GM21528 (cell line): ENCODE measurements around the gene SLC6A7.
A peak's percentile ranks its signal among the peaks of the same experiment; 100 is the strongest.

ENCODE experiments used
- ATAC-seq: cut with Tn5 transposase; IDR thresholded peaks from one replicate; pipeline ENCODE4 v1.9.1; 2021; ENCODE audit warnings: mild to moderate bottlenecking, moderate library complexity; ENCODE audit not compliant: unreplicated experiment, low FRiP score

SLC6A7 gene

DNA sequence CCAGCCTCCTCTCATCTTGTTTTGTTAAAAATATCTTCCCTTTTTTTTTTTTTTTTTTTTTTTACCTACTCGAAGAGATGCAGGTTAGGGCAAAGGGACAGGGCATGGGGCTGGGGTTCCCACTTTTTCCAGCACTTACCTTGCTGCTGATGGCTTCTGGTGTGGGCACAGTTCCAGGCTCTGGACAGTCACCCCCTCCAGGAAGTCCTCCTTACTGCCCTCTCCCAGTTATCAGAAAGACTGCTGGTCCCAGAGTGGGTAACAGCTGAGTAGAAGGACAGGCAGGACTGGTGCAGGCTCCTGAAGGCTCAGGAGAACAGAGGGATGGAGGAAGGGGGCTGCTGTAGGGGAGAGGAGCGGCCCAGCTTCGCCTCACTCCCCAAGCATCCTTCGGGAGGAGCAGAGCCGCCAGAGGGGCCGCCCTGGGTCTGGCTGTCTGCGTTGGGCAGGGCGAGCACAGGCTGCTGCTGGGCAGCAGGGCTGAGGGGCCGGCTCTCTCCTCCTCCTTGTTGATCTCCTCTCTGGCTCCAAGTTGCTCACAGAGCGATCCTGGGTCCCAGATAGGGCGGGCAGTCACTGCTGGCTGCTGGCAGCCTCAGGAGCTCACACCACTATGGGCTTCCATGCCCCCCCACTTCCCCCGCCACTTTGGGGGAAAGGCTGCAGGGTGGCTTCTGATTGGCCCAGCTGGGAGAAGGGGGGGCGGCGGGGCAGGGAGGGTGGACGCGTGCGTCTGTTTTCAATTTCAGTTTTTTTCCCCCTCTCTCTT lies 34.4 kb upstream of the SLC6A7 start, which contains the start of gene PDGFRB:
Gene PDGFRB (minus strand): TSS at position 588 of the 769 bp plus-strand sequence. CDS start 18,798 bp downstream, outside the sequence.
- no peak for ATAC-seq

DNA sequence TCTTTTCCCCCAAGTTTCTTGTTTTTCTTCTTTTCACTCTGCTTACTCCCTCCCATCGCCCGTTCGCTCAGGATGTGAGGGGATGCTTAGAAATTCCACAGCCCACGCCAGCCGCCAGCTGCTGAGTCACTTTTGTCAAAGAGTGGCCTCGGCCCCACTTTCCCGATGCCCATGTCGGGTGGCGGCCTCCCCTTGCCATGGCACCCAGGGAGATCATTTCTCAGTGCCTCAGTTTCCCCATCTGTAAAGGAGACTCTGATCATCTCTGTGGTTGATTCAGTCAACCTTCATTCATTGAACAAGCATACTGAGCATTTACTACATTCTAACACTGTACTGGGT lies 33.9 kb upstream of the SLC6A7 start:
- no peak for ATAC-seq

DNA sequence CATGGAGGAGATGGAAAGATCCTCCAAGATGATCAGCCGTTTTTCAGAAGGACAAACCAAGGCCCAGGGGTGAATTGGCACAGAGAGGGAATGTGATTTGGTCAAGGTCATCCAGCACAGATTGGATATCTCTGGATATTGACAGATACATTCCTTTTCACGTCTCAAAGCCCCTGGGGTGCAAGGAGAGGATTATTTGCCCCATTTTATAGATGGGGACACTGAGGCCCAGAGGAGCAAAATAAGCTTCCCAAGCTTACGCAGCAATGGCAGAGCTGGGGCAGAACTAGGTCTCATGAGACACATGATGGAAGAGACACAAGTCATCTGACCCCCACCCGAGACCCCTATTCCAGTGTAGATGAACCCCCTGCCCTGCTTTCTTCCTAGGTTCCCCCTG lies 33.3 kb upstream of the SLC6A7 start:
- no peak for ATAC-seq

DNA sequence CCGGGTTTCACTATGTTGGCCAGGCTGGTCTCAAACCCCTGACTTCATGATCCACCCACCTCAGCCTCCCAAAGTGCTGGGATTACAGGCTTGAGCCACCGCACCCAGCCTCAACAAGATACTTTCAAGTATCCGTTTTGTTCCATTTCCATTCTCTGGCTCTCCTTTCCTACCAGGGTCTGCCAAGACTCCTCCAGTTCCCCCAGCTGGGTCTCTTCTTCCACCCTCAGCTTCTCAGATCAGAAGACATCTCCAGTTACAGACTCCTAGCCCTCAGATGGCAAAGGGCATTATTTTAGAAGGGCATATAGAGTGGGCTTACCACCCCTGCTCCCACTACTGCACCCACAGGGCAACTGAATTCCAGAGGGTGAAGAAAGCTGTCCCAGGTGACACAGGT lies 32.7 kb upstream of the SLC6A7 start:
- ATAC-seq = no peak

DNA sequence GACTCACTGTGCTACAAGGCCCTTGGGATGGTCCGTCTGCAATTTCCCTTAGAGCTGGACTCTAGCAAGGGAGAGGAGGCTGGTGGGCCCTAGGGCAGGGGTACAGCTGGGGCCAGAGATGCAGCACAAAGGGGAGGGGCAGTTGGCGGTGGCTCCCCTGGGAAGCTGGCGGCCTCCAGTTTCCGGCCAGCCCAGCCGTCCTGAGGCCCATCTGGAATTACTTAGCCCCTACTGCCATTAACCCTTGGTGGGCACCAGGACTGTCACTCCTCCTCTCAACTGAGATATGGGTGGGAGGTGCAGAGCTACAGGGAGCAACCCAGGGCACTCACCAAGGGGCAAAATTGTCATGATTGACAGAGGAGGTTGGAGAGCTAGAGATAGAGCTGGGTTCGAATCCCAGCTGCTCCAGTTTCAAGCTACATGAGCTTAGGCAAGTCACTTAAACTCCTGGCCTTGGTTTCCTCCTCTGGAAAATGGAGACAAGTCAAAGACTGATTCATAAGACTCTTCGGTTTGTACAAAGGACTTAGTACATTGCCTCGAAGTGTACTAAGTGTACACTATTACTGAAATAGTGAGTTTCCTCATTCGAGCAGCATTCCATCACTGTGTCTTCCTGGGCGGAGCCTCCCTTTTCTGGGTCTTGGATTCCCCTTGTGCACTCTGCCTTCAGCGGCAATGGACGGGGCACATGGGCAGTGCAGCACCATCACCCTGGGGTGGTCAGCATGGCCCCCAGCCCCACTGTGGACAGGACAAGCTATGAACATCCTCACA lies 31.5 kb upstream of the SLC6A7 start:
- no peak for ATAC-seq

DNA sequence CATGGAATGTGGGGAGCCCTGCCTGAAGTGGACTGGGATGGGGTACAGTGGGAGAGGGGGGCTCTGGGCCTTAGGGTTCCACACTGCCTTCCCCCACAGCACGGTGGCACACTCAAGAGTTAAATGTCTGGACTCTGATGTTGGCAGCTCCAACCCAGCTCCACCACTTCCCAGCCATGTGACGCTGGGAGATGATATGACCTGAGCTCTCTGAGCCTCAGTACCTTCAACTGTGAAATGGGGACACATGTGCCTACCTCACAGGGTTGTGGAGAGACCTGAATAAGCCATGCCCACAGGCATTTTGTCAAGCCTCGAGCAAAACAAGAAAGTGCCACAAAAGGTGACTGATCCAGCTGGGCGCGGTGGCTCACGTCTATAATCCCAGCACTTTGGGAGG lies 30.8 kb upstream of the SLC6A7 start:
- no peak for ATAC-seq

DNA sequence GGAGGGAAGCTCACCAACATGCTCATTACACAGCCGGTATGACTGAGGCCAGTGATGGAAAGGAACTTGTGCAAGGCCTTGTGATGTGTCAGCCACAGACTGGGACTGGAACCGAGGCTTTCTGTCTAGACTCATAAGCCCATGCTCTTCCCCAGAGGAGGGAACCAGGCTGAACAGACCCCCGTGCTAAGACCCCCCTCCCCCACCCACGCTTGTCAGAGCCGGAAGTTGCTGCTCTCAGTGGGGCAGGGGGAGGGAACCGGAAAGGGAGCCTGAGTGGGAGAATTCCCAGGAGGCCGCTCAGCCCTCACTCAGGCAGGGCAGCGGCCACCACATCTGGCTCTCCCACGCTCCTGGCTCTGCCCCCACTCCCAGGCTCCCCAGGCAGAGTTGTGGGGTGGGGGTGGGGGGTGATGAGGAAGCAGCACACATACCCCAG lies 30.1 kb upstream of the SLC6A7 start:
- ATAC-seq = no peak

DNA sequence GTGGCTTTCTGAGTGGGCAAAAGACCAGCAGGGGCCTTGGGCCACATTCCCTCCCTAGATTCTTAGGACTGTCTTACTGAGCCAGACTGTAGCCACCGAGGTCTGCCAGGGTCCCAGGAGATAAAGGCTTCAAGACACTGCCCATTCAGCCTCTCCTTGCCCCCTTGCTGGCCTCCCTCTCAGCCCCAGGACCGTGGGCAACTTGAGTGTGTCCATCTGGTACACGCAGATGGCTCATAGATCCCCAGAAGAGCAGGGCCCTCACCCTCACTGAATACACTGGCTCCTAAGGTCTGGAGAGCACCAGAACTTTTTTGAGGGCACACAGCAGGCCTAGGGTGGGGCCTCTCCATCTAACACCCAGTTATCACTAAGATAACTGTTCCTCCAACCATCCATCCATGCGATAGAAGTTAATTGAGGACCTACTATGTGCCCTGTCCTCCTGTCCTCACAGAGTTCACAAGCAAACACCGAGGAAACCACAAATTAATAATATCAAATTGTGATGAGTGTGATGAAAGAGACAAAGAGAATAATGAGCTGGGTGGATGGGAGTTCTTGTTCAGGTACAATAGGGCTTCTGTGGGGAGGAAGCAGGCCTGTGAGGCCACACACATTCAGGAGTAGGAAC lies 29.3 kb upstream of the SLC6A7 start:
- ATAC-seq = no peak

DNA sequence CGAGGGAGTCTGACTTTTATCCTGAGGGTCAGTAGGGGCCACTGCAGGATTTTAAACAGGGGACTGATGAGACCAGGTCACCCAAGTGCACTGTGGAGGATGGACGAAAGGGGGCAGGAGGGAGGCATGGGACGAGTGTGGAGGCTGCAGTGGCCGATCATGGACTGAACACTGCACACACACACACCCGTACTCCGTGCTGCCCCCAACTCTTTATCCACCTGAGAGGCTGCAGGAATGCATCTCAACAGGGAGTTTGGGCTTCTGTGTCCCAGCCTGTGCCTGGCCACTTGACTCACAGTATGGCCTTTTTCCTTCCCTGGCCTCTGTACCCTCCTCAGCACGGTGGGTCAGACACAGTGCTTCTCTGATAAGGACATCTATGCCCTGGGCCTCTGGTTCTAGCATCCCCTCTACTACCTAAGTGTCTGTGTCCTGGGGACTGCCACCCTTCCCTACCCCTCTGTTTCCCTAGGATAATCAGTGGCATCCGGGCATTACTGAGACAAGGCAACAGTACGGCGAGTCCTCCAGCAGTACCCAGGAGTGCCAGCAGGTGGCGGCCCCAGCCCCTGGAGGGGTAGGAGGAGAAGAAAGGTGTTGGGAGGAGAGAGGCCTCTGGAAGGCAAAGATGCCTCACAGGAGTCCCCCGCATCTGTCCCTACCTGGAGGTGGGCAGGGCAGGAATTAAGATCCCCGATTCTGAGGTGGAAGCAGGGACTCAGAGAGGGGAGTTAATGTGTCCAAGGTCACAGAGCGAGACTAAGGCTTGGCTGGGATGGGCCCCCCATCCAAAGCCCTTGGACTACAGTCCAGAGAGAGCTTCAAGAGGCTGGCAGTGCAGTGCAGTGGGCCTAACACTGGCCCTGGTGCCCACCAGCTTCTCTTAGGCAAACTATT lies 28.4 kb upstream of the SLC6A7 start:
- ATAC-seq = peak; percentile 81

DNA sequence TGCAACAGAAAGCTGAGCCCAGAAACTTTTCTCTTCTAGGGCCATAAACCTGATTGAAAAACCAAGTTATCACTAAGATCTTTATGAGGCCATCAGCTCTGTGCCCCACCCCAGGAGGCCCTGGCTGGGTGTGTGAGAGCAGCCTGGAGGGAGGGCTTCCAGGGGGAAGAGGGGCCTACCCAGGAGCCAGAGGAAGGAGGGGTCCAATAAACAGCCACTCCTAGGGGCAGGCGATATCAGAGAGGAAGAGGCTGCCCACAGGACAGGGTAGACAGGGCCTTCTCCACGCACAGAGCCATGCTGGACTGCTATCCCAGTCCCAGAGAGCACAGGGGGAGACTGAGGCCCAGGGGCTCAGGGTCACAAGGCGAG lies 27.7 kb upstream of the SLC6A7 start:
- no peak for ATAC-seq

DNA sequence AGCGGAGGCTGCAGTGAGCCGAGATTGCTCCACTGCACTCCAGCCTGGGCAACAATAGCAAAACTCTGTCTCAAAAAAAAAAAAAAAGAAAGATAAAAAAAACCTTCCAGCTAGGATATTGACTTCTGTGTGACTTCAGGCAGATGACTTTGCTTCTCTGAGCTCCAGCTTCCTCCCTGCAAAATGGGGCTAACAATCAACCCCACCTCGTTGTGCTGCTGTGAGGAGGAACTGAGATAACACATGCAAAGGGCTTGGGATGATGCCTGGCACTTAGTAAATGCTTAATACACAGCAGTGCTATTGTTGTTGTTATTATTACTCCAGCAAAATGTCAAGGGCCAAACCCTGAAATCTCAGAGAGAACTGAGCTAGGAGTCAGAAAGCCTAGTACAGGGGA lies 26.8 kb upstream of the SLC6A7 start:
- ATAC-seq = no peak

DNA sequence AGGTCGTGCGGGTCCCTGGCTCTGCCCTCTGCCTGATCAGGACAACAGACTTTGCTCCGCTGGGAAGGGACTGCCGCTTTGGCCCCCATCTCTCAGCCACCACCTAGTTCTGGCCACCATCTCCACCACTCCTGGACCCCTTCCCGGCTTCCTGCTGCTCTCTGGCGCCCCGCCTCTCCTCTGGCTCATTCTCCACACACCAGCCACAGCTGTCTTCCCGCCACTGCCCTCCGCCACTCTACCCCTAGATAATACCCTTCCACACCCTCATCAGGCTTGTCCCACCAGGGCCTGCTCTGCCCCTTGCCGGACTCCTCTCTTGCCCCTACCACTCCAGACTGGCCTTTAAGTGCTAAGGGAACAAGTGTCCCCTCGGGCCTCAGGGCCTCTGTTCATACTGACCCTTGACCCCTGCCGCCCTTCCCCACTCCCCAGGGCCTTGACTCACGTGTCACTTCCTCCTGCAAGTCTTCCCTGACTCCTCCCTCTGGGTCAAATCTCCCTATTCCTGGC lies 26.3 kb upstream of the SLC6A7 start:
- ATAC-seq = no peak

DNA sequence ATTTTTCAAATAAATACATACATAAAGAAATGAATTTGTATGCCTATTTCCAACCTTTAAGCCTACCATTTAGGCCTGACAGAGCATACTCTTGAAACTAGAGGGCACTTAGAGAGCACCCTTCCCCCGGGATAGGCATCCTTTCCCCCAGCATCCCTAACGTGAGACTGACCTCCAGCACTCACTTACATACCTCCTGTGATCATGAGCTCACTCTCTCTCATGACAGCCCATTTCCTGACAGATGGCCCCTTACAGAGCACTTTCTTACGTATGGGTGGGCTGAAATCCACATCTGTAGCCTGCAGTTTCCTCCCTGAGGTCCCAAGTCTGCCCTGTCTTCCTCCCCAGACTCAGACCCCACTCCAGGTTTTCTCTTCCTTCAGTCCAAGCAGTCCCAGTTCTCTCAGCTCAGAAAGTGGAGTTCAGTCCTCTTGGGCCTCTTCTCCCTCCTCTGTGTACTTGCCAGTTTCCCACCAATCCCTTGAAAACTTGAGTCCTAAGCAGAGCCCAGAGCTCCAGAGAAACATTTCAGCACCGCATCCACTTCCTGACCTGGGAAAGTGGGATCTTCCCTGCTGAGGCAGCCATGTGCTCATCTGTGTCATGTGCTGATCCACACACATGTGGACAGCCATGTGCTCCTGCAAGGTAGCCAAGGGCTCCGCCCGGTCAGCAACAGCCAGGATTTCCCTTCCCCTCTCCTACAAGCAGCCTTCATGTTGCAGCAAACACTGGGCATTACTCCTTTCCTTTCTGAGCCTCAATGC lies 25.5 kb upstream of the SLC6A7 start:
- no peak for ATAC-seq

DNA sequence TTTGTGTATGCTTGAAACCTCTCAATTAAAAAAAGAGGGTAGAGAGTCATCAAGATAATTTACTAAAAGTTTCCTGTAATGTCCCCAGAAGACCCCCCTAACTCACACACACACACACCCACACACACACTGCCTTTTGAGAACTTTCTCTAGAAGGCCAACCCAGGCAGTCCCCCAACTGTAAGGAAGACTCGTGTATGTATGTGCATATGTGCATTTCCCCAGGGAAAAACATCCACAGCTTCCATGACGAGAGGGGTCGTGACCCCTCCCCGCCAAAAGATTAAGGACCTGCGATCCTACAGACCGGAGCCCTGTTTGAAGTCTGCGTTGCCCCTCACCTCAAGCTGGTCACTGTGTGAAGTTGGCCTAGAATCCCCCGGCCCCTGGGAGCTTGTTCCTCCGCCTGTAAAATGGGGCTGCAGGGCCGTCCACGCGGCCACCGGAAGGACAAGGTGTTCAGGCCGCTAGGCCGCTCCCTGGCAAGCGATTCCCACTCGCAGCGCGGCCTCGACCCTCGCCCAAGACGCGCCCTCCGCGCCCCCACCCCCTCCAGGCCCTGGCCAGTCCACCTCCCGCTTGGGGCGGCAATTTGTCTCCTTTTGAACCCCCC lies 23.7 kb upstream of the SLC6A7 start:
- ATAC-seq = no peak

DNA sequence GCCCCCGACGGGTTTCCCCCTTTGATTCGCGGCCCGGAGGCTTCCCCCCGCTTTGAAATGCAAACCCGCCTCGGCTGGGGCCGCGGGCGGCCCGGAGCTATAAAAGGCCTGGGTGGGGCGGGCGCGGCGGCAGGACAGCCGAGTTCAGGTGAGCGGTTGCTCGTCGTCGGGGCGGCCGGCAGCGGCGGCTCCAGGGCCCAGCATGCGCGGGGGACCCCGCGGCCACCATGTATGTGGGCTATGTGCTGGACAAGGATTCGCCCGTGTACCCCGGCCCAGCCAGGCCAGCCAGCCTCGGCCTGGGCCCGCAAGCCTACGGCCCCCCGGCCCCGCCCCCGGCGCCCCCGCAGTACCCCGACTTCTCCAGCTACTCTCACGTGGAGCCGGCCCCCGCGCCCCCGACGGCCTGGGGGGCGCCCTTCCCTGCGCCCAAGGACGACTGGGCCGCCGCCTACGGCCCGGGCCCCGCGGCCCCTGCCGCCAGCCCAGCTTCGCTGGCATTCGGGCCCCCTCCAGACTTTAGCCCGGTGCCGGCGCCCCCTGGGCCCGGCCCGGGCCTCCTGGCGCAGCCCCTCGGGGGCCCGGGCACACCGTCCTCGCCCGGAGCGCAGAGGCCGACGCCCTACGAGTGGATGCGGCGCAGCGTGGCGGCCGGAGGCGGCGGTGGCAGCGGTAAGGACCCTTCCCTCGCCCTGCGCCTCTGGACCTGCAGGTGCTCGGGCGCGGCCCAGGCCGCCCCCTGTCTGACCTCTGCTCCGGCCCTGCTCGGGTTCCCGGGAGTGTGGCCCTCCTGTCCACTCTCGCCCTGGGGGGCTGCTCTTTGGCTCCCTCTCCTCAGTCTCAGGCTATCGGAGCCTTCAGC lies 23.0 kb upstream of the SLC6A7 start, which contains the start of gene CDX1:
Gene CDX1 (plus strand): TSS at position 129 of the 862 bp plus-strand sequence. CDS start 99 bp downstream, at position 228.
- no peak for ATAC-seq

DNA sequence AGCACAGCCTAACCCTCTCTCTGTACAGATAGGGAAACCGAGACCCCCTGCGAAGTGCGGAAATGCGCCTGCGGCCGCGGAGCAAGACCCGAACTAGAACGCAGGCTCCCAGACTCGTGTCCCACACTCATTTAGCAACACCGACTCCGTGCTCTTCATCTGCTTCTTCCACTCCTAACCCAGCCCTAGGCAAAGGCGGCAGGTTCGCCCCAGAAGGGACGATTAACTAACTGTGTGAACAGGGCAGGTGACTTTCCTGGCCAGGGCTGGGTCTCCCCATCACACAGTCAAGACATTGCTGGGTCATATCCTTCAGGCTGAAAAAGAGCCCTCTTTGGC lies 22.4 kb upstream of the SLC6A7 start:
- ATAC-seq = no peak

DNA sequence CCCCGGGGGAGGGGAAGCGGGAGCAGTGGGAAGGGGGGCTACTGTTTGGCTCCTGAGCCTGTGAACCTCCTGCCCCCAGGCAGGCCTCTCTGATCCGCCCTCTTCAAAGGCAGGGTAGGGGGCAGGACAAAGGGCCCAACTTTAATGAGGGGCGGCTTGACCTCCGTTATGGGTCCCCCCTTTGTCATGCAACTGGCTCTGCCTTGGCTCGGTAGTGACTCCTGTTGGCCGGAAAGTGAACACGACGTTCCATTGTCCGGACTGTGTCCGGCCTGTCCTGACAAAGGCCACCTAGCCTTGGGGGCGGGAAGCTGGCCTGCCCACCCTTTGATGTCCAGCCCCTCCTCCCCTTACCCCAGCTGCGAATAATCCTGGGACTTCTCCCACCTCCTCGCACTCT lies 22.0 kb upstream of the SLC6A7 start:
- ATAC-seq = no peak

DNA sequence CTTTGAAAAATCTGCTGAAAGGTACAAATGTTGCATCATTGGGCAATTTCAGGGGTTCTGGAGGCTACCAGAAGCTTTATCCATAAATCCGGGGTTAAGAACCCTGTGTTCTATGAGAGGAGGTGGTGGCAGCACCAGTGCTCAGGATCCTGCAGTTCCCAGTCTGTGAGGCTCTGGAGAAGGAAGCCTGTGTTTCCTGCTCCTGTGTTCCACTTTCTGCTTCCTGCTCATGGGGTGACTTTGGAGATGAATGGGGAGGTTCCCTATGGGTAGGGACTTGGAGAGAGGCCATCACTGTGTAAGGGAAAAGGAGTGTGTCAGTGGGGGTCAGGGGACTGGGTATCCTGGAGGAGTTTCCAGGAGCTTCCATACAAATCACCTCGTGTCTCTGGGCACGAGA lies 21.0 kb upstream of the SLC6A7 start:
- no peak for ATAC-seq
